ENCODE measurements around the gene PNPLA8. TPM values are rescaled to one million over a fixed set of nuclear protein-coding genes. Genes with fewer than 3 reads are reported as not detected.

The PNPLA8 gene
- total and polyA plus RNA-seq, 2 donors (not counting 3 experiments of a cell fraction or from before 2014, with no cell fraction given): 5.9 to 19.9 TPM

DNA sequence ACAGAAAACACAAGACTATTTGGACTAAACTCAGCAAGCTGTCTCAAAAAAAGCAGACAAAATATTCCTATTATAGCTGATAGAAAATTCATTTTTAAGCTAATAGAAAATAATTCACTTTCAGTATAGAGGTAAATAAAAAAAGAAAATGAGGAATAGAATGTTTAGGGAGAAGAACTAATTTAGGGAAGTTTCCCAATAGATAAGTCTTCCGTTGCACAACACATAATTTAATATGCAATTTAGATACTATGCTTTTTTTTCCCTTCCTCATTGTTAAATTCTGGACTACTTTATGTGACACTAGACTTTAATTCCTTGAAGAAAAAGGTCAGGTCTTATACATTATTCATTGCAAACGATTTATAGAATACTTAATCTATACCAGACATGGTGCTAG, 10.3 kb downstream of the PNPLA8 start:
- H3K9ac ChIP-seq (replicated peaks; ENCODE audit: extremely low read depth, insufficient read depth, low read length): no peak overlapping the region
- BruUV-seq (replicated peaks): no TSS peak
- peaks cover 10% of the 10 kb centered on the region for H3K4me1 ChIP-seq (ENCODE audit: control insufficient read depth, extremely low read depth, insufficient read depth, low read length)
- DNase-seq (ENCODE audit: low read depth, low spot score) (no peak), FAIRE-seq (no peak)
- H3K4me2 ChIP-seq (ENCODE audit: insufficient read depth, low read length): no peak overlapping the region
- intact Hi-C loops (cut with micrococcal nuclease): no loop called here
- peaks cover 5% of the 10 kb centered on the region for H3K79me2 ChIP-seq (ENCODE audit: control insufficient read depth, insufficient read depth, low read length)
- ChIA-PET POLR2A (no interaction called here), CTCF (interaction anchor here (1.6 kb wide), 1 partner anchor 10 kb away, joined by 4 read pairs; the partner anchor contains the start of gene PNPLA8)
- no peaks in the 10 kb centered on the region for H3K9me3 ChIP-seq (replicated peaks; ENCODE audit: control insufficient read depth, insufficient read depth, low read length)
- H3K9me1 ChIP-seq (replicated peaks; ENCODE audit: control insufficient read depth, extremely low read depth, insufficient read depth, low read length): no peaks in the 10 kb centered on the region
- peaks cover 0 to 6% of the 10 kb centered on the region in 2 experiments for H3K36me3 ChIP-seq (ENCODE audit: control insufficient read depth in 2 of 2, extremely low read depth in 1 of 2, insufficient read depth in 2 of 2, low read length in 2 of 2)
- dilution Hi-C loops (cut with MboI; ENCODE audit: extremely low pct_ligation_motif_present, low sequenced_read_pairs): no loop called here
- H3K4me3 ChIP-seq (replicated peaks in 1 of 3; ENCODE audit: insufficient read depth in 1 of 3, low read depth in 1 of 3, low read length in 3 of 3): no peak overlapping the region
- H3K27ac ChIP-seq (ENCODE audit: insufficient read depth, low read depth, low read length): no peak overlapping the region
- H2AFZ ChIP-seq (ENCODE audit: low read depth, low read length): no peak overlapping the region
- no peaks in the 10 kb centered on the region for H3K27me3 ChIP-seq (ENCODE audit: control insufficient read depth in 2 of 2, insufficient read depth in 2 of 2, low read length in 2 of 2)
- TF ChIP-seq, protein P1, sequence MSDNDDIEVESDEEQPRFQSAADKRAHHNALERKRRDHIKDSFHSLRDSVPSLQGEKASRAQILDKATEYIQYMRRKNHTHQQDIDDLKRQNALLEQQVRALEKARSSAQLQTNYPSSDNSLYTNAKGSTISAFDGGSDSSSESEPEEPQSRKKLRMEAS (IDR thresholded peaks at IDR 0.05; ENCODE audit: insufficient read depth, insufficient read length): no peak
- no peak for TF ChIP-seq EZH2 (IDR thresholded peaks at IDR 0.05; ENCODE audit: borderline replicate concordance, low read depth, low read length, severe bottlenecking)
- no peak for TF ChIP-seq CTCF (IDR thresholded peaks at IDR 0.05; ENCODE audit: extremely low read depth in 1 of 2, insufficient read depth in 1 of 2, low read depth in 1 of 2, low read length in 2 of 2)
- TF ChIP-seq POLR2AphosphoS5 (IDR thresholded peaks at IDR 0.05; ENCODE audit: insufficient read depth, low read depth, low read length): no peak
- TF ChIP-seq MYC (IDR thresholded peaks at IDR 0.05; ENCODE audit: low read depth, low read length): no peak
- TF ChIP-seq POLR2A (IDR thresholded peaks at IDR 0.05; ENCODE audit: low read depth, low read length): no peak
- no peak for TF ChIP-seq JUN (IDR thresholded peaks at IDR 0.05; ENCODE audit: borderline replicate concordance, insufficient read depth, insufficient read length, low read depth)
- no peak for TF ChIP-seq FOS (IDR thresholded peaks at IDR 0.05; ENCODE audit: borderline replicate concordance, insufficient read depth, low read length)
- H4K20me1 ChIP-seq (replicated peaks; ENCODE audit: control insufficient read depth, extremely low read depth, insufficient read depth, low read length): peaks cover 2% of the 10 kb centered on the region

All from endothelial cell of umbilical vein (primary cell).